ENCODE results near the gene TNRC6B.

The TNRC6B gene

DNA sequence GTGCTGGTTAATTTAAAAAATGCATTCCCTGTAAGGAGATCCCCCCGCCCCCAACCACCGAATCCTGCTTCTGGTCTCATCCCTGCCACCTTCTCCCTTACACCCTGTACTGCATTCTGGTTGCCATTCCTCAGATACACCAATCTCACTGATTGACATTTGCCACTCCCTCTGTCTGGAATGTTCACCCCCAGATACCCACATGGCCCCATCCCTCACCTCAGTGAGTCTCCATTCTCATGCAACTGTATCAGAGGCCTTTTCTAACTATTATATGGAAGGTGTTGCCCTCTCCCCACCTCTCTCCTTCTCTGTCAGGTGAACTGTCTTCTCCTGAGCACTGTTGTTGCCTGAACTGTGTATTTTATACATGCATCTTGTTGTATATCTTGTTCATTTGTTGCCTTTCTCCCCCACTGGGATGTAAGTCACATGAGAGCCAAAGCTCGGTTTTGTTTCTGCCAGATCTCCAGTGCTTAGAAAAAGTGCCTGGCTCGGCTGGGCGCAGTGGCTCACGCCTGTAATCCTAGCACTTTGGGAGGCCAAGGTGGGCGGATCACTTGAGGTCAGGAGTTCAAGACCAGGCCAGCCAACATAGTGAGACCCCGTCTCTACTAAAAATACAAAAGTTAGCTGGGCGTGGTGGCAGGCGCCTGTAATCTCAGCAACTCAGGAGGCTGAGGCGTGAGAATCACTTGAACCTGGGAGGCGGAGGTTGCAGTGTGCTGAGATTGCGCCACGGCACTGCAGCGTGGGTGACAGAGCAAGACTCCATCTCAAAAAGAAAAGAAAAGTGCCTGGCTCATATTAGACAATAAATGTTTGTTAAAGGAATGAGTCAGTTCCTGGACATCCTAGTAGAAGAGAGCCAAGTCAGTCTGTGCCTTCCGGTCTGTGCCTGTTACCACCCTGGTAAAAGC, 61.0 kb downstream of the TNRC6B start:
- DNase-seq (ENCODE audit: low read depth, low spot score): no peak

DNA sequence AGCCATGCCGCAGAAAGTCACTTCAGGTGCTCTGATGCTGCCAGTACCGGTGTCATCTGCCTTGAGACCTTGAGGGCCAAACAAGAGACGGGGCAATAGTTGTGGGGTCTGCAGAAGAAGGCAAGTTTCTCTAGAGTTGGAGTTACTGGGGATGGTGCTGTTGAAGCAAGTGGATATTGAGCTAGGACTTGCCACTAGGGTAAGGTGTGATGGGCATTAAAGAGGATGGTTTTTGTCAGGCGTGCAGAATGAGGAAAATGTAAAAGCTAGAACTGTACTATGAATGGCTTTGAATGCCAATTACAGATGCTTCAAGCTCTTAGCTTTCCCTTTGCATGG, 61.6 kb downstream of the TNRC6B start:
- DNase-seq (ENCODE audit: low read depth, low spot score): no peak

DNA sequence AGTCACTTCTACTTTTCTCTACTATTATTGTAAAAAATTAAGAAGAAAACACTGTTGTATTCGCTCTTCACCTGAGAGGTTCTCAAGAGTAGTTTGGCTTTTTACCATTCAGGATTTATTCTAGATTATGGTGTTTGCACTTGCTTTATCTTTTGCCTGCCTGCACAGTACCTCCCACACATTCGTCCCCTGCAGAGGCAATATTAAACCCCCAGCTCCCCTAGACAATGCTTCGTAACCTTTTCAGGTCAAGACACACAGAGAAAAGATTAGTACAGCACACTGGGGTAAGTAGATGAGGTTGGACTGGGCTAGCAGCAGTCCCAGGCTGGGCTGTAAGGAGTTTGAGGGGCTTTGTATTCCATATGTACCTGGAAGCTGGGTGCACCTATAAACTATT, 62.4 kb downstream of the TNRC6B start:
- no peak for DNase-seq (ENCODE audit: low read depth, low spot score)

DNA sequence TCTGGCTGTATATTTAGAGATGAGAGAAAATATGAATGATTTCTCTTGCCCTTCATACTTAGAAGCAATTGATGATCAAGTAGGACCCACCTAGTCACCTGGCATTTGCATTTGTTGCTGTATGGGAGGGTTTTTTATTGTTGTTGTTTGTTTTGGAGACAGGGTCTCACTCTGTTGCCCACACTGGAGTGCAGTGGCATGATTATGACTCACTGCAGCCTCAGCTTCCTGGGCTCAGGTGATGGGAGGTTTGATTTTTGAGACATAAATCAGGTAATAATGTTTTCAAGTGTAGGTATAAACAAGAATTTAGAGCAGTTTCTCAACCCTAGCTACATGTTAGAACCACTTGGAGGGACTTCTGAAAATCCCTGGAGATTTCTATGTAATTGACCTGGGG, 63.0 kb downstream of the TNRC6B start:
- no peak for DNase-seq (ENCODE audit: low read depth, low spot score)

DNA sequence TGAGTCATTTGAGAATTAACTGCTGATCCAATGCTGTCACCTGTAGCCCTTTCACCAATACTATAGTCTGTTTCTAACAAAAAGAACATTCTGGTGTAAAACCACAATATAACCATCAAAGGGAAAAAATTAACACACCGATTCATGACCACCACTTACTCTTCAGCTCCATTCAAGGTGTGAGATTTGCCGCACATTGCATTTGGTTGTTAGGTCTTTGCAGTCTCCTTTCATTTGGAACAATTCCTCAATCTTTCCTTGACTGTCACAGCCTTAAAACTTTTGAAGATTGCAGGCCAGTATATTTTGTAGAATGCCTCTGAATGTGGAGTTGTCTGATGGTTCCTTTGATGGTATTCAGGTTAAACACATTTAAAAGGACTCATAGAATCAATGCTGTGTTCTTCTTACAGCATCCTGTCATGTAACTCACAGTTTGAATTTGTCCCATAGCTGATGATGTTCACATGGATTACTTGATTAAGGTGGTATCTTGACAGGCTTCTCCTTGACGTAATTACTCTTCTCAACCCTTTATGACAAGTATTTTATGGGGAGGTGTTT, 63.6 kb downstream of the TNRC6B start:
- no peak for DNase-seq (ENCODE audit: low read depth, low spot score)

DNA sequence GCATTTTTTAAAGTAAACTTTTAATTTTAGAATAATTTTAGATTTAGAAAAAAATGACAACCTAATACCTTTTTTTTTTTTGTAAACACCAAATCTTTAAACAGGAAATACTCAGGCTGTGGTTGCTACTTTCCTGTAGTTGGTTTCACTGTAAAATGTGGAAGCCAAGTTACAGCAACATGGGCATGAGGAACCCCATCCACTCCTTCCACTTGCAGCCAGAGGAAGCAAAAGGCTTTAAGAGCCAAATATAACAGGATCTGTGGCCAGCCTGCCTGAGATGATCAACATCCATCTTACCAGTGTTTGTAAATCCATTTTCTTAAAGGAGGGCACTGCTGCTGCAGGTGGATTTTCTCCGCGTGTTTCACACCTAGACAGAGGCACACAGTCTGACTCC, 66.2 kb downstream of the TNRC6B start:
- DNase-seq (ENCODE audit: low read depth, low spot score): no peak

DNA sequence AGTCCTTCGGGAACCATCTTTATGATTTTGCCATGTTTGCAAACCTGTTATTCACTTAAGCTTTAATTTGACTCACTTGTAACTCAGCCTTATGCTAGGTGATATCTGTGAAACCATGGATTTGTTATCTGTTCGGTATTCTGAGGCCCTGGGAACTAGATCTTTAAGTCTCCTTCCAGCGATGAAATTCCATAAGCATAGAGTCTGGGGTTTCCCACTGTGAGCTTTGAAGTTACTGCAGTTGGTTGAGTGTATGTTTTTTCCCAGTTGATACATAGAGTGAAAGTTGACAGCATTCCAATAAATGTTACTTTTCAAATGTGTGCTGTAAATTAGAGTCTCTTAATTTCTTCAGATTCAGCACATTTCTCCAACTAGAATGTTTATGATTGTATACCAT, 66.9 kb downstream of the TNRC6B start:
- DNase-seq (ENCODE audit: low read depth, low spot score): no peak

DNA sequence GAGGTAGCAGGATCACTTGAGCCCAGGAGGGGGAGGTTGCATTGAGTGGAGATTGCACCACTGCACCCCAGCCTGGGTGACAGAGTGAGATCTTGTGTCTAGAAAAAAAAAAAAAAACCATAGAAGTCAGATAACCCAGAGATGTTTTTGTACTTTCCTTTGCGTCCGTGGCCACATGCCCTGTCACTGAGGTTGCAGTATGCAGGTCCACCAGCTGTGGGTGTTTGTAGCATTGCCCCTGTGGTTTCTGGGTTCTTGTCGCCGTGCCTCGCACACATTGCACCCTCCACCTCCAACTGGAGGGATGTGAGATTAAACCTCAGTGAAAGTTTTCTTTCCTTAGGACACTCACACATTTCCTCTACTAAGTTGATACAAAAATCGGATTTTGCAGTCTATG, 70.3 kb downstream of the TNRC6B start:
- DNase-seq (ENCODE audit: low read depth, low spot score): no peak

DNA sequence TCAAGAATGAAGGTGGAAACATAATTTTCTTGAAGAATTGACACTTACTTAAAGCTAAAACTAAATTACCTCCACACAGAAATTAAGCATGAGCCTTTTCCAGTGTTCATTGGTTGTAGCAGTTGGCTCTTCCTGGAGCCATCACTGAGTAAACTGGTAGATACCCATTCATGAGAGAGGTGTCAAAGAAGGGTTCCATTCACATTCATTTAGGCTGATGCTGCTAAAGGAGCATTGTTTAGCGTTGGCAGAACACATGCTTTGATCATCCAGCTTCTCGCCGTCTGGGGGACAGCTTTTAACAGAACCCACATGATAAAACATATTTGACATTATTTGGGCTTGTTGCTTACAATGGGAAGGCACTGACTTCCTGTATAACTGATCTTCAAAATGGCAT, 71.6 kb downstream of the TNRC6B start:
- no peak for DNase-seq (ENCODE audit: low read depth, low spot score)

DNA sequence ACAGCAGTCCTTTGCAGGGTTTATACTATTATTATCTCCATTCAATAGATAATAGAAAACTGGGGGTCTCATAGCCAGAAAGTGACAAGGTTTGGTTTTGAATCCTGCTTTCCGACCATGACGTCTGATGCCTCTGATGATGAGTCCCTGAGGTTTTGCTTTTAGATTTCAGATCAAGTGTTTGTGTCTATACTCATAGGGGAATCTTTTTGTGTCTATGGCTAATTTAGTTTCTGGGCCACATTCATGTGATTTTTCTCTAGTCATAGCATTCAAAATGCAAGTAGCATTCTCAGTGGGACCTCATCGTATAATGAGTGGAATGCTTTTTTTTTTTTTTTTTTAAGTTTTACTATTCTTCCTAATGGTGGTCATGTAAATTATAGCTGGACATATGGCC, 72.9 kb downstream of the TNRC6B start:
- no peak for DNase-seq (ENCODE audit: low read depth, low spot score)

DNA sequence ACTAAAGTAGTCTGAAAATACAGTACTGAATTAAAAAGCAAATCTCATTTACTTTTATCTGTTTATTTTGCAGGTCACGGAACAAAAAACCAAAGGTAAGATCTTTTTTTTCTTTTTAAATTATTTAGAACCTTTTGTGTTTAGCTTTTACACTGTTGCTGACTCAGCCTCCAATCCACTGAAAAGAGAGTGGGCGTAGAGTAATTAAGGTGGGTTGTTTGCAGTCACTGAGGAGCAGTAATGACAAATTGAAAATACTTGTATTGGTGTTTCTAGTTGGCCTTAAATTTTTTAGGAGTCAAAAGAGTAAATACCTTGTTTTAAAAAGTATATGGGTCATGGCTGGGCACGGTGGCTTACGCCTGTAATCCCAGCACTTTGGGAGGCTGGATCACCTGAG, 73.4 kb downstream of the TNRC6B start:
- DNase-seq (ENCODE audit: low read depth, low spot score): no peak

DNA sequence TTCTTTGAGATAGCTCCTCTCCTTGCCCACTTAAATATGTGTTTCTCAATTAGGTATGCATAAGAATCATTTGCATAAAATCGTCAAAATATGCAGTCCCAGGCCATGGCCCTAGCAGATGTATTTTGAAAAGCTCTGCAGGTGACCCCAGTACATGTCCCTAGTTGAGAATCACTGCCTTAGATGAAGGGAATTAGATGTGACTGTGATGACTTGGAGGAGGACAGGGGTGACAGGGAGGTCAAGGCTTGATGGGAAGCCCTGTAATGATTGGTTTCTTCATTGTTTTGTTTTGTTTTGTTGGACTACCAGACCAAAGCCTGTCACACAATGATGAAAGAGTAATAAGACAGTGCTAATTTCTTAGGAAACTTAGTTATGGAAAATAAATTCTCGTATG, 74.4 kb downstream of the TNRC6B start:
- DNase-seq (ENCODE audit: low read depth, low spot score): no peak

DNA sequence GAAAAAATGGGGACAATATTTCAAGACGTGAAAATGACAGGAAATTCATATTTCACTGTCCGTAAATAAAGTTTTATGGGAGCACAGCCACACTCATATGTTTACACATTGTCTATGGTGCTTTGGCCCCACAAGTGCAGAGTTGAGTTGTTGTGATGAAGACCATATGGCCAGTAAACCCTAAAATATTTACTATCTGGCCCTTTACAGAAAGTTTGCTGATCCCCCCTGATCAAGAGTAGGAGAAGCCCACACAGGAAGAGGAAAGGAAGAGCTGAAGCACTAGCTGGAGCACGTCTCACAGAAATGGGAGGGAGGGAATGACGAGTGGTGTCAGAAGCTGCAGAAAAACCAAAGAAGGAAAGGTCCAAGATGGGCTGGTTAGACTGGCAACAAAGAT, 78.8 kb downstream of the TNRC6B start:
- no peak for DNase-seq (ENCODE audit: low read depth, low spot score)

DNA sequence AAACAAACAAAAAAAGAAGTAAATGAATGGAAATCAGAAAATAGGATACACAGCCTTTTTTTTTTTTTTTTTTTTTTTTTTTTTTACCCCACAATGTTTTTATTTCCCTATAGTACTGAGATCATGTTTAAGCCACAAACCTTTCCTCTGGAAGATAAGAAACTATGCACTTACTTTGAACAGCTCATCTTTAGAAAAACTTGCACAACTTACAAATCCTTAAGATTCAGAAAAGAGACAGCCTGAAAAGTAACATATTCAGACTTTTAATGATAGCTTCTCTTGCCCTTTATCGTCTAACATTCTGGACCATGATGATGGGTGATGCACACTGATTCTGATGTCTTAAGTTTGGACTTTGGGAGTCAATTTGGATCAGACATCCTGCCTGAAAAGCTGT, 80.3 kb downstream of the TNRC6B start:
- no peak for DNase-seq (ENCODE audit: low read depth, low spot score)

DNA sequence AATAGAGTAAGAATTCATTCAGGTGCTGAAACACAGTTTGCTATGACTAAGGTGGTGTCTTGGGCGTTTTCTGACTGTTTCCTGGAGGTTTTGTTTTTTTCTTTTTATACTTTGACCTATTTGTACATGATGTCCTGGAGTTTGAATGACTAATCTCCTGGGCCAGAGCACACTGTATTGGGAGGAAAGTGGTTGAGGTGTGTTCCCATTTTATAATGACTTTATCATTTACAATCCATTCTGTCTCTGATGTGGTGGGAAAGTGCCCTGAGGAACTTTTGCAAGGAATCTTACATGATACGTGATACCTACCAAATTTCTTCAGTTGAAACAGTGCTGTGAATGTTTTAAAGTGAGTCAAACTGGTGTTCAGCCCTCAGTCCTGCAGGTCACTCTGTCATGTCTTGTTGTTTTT, 80.8 kb downstream of the TNRC6B start:
- DNase-seq (ENCODE audit: low read depth, low spot score): no peak

DNA sequence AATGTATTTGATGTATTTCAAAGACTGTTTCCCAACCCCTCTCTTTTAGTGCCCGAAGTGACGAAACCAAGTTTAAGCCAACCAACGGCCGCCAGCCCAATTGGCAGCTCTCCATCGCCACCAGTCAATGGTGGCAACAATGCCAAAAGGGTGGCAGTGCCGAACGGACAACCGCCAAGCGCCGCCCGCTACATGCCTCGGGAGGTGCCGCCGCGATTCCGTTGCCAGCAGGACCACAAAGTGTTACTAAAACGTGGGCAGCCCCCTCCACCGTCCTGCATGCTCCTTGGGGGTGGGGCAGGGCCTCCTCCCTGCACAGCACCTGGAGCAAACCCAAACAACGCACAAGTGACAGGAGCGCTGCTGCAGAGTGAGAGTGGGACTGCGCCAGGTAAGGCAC, 84.1 kb downstream of the TNRC6B start:
- no peak for DNase-seq (ENCODE audit: low read depth, low spot score)

DNA sequence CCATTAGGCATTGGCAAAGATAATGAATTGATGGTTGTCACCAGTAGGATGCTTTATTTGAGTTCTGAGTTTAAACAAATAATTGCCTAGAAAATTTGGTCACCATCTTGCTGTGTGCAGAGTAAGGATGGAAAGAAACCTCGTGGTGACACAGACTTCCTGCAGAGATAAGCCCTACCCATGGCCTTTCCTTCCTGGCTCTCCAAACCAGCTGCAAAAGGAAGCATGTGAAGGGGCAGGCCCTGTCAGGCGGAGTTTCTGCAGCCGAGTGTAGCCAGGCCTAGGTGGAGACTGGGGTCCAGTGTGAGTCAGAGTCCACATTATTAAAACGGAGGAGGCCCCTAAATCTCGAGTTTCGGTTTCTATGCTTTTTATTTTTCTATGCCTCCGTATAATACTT, 85.5 kb downstream of the TNRC6B start:
- no peak for DNase-seq (ENCODE audit: low read depth, low spot score)

DNA sequence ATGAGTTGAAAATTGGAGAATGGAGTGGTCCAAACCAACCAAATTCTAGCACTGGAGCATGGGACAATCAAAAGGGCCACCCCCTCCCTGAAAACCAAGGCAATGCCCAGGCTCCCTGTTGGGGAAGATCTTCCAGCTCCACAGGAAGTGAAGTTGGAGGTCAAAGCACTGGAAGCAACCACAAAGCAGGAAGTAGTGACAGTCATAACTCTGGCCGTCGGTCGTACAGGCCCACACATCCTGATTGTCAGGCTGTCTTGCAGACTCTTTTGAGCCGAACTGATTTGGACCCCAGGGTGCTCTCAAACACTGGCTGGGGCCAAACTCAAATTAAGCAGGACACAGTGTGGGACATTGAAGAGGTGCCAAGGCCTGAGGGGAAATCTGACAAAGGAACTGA, 88.1 kb downstream of the TNRC6B start:
- DNase-seq (ENCODE audit: low read depth, low spot score): no peak

DNA sequence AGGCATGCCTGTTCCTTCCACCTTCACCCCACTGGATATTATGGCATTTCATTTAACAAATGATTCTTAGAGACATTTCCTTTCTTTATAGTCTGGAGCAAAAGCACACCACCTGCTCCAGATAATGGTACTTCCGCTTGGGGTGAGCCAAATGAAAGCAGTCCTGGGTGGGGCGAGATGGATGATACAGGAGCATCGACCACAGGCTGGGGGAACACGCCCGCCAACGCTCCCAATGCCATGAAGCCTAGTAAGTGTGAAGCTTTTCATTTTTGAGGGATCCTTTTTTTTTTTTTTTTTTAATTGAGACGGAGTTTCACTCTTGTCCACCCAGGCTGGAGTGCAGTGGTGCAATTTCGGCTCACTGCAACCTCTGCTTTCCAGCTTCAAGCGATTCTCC, 92.3 kb downstream of the TNRC6B start:
- no peak for DNase-seq (ENCODE audit: low read depth, low spot score)

DNA sequence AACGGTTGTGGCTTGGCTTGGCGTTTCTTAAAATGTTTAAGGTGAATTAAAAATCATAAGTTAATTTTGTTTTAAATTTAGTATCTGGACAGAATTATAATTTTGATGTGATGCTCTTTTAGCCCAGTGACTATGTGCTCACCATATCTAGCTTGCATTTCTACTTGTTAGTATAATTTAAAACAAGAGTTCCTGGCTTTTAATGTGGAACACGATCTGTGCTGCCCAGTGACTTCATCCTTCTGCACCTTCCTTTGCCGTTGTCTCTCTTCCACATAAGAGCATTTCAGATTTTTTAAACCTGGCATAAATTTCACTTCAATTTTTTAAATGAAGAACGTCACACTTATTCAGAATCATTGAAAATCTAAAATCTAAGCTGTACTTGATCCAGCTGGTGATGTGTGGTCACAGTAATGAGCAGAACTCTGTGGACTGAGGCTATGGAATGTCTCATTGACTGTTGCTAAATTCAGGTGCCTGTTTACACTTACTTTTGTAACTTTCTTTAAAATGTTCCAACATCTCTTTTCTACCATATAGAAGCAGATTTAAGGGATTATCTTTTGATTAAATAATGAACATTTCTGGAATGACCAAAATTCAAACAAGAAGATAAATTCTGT, 93.1 kb downstream of the TNRC6B start:
- no peak for DNase-seq (ENCODE audit: low read depth, low spot score)

DNA sequence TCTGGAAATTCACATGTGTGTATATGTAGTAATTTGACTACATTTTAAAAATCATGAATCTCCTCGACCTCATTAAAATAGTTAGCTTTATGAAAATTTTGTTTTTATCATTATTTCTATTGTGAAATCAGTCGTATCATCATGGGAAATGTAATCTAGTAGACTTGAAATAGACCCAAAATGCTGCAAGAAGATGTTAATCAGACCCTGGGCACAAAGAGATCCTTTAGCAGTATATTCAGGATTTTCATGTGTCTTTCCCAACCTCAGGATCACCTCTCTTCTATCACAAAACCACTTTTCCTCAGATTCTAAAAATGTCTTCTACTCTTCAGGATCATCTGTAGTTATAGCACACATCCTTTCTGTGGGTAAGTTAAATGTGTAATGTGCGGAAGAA, 93.7 kb downstream of the TNRC6B start:
- no peak for DNase-seq (ENCODE audit: low read depth, low spot score)

DNA sequence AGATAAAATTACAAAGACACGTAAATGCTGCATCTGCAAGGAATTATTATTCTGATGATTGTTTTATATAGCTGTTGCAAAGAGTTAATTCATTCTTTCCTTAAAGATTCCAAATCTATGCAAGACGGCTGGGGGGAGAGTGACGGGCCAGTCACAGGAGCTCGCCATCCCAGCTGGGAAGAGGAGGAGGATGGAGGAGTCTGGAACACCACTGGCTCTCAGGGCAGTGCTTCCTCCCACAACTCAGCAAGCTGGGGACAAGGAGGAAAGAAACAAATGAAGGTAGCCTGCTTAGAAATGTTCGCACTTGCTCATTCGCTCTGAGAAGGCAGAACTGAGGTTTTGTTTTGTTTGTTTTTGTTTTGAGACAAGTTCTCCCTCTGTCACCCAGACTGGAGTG, 95.6 kb downstream of the TNRC6B start:
- no peak for DNase-seq (ENCODE audit: low read depth, low spot score)
